ENCODE data around the gene KIF25.

Gene KIF25

DNA sequence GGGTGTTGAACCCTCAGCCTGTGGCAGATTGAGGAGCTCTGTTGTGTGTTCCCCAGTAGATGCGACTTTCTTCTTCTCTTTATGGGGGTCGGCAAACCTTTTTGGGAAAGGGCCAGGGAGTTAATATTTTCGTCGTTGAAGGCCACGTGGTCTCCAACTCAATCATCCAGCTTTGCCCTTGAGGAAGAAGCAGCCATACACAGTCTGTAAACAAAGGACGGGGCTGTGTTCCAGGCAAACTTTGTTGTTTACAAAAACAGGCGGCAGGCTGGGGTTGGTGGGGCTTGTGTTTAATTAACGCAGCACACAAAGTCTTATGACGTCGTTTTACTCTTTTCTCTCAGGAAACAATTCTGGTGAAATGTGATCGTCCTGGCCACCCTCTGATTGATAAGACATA lies 20.2 kb downstream of the KIF25 start:
- DNase-seq (ENCODE audit: low read depth) = no peak

DNA sequence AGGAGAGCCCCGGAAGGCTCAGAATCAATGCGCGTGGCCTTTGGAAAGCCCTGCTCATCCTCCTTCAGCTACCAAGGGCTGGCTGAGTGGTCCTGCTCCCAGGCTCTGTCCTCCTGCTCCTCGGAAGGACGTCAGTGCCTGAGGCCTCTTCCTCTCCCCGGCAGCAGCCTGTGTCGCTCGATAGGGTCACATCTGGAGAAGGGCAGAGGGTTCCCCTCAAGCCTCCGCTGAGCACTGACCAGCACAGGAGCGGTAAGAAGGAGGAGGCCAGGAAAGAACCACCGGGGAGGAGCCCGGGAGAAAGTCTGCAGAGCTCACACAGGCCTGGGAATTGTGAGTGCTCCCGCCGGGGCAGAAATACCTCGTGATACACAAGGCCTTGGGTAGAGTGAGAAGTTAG lies 21.2 kb downstream of the KIF25 start:
- DNase-seq (ENCODE audit: low read depth) = no peak

DNA sequence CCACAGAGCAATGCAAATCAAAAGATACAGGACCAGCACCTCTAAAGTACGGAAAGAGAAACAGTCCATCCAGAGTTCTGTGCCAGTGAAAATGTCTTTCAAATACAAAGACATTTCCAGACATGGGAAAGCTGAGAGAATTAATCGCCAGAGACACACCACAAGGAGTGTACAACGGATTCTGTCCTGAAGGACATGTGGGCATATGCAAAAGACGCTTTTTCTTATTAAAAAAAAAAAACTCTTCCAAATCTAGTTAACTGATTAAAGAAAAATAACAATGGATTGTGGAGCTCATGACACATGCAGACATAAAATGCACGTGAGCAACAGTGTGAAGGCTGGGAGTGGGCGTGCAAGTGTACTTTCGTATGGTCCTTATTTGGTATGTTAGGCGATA lies 22.8 kb downstream of the KIF25 start:
- no peak for DNase-seq (ENCODE audit: low read depth)

DNA sequence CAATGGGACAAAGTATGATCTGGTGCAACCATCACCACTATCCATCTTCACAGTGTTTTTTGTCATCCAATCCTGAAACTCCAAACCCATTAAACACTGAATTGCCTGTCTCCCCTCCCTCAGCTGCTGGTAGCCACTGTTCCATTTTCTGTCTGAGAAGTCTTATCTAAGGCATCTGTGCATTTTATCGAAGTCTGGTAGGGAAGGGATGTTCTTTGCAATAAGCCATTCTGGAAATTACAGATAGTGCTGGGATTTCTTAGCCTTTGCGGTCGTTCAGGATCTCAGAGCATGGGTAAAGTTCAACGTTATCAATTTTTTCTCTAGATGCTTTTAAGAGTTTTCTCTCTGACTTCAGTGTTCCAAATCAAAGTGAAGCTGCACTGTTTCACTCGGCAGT lies 24.1 kb downstream of the KIF25 start:
- no peak for DNase-seq (ENCODE audit: low read depth)

DNA sequence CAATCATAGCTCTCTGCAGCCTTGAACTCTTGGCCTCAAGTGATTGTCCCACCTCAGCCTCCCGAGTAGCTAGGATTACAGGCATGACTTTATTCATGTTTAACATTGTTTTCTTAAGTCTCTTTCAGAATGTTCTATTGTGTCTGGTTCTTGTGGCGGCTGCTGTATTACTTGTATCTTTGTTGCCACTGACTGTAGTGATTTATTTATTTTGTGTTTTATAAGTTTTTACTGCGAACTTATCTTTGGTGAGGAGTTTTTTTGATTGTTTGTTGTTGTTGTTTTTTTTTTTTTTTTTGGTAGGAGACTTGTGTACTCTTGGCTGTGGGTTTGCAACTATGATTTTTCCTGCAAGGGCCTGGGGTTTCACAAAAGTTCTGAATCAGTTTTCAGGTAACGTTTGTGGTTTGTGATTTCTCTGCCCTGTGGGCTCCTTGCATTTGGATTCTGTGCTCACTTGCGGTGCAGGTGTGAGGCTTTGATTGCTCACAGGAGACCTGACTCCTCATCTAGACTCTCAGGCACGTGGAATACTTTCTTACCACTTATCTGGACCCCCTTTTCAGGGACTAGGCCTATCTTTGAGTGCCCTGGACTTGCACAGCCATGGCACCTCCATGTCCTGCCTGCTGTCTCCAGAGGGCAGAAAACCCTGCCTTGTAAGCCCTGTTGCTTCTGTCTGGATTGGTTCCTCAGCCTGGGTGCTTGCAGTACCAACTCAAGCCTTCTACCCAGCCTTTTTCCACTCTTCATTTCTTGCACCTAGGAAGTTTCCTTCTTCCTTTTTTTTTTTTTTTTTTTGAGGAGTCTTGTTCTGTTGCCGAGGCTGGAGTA lies 25.2 kb downstream of the KIF25 start:
- no peak for DNase-seq (ENCODE audit: low read depth)

DNA sequence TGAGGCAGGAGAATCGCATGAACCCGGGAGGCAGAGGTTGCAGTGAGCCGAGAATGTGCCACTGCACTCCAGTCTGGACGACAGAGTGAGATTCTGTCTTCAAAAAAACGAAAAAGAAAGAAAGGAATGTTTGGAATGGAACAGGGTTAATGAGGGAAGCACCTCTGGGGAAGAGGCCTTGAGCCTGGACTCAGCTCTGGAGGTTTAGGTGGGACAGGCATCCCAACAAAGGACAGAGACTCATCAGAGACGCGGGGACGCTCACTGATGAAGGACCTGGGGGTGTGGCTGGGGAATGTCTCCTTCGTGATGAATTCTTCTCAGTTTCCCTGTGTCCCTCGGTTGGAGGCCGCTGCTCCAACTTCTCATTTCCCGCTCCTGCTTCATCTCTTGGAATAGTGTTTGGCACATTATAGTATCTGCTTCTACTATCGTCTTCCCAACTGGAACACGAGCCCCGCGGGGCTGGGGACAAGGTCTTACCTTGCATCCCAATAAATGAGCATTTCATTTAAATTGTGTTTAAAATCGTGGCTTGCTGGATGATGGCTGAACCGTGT lies 27.6 kb downstream of the KIF25 start:
- no peak for DNase-seq (ENCODE audit: low read depth)

DNA sequence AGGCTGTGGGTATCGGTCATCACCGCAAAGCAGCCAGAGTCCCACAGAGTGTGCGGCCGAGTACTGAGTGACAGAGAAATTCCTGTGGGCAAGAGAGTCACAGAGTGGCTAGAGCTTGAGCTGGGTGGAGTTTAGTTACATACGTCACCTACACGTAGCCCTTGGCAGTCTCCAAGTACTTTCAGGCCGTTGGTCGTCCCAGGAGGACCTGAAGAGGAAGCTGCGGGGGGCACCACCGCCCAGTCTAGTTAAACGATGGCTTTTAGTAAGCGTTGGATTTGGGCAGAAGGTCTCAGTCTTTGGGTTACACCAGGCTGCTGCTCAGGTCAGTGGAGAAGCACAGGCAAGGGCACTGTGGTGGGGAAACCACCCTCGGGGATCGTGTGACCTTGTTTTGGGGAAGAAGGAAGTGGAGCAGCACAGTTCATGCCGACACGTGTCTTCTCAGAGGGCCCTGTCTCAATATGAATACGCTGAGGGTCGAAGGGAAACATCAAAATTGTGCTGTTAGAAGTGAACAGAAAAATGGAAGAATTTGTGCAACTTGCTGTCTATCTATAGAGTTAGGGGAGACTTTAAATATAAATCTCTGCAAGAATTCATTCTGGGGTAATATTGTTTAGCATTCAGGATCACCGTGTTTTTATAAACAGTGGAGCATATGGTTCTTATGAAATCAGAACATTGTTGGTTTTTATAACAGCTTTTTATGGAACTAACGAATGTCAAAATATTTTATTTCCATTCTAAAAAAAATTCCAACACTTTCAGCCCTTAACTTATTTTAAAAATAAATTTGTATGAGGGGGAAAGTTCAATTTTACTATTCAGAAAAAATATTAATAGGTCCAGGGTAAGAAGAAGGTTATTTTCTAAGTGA lies 28.6 kb downstream of the KIF25 start:
- no peak for DNase-seq (ENCODE audit: low read depth)

DNA sequence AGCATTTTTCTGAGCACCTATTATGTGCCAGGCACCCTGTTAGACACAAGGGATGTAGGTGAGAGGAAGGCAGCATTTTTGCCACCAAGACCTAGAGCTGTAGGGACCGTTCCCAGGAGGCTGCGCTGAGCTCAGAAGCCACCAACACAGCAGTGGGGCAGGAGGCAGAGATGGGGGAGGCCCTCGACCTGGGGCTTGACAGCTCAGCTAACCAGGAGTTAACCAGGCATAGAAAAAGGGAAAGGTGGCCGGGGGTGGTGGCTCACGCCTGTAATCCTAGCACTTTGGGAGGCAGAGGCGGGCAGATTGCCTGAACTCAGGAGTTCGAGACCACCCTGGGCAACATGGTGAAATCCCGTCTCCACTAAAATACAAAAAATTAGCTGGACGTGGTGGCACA lies 29.5 kb downstream of the KIF25 start:
- no peak for DNase-seq (ENCODE audit: low read depth)

DNA sequence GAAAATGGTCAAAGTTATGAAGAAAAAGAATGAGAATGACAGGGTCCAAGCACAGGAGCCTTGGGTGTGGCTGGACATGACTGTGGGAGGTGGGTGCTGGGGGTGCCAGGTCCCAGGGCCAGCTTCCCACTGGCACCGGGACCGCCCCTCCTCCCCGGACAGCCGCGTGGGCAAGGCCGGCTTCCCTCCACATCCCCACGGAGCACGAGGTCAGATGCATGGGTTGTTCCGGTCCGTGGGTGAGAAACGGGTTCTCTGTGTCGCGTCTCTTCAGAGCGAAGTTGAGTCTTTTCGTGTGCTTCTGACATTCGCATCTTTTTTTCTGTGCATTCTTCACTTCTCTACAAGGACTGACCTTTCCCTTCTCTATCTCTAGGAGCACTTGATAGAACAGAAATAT lies 30.1 kb downstream of the KIF25 start:
- no peak for DNase-seq (ENCODE audit: low read depth)

DNA sequence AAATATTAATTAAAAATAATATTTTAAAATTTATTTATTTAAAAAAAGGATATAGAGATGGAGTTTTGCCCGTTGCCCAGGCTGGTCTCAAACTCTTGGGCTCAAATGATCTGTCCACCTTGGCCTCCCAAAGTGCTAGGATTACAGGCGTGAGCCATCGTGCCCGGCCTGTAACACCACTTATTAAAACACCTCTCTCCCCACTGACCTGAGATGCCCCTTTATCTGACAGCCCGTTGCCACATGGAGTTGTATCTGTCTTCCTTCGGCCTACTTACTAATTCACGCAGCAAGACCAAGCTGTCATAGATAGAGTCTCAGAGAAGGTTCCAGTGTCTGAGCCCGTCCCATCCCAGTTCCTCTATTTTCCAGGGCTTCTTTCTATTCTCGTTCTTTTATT lies 30.7 kb downstream of the KIF25 start:
- DNase-seq (ENCODE audit: low read depth) = no peak

DNA sequence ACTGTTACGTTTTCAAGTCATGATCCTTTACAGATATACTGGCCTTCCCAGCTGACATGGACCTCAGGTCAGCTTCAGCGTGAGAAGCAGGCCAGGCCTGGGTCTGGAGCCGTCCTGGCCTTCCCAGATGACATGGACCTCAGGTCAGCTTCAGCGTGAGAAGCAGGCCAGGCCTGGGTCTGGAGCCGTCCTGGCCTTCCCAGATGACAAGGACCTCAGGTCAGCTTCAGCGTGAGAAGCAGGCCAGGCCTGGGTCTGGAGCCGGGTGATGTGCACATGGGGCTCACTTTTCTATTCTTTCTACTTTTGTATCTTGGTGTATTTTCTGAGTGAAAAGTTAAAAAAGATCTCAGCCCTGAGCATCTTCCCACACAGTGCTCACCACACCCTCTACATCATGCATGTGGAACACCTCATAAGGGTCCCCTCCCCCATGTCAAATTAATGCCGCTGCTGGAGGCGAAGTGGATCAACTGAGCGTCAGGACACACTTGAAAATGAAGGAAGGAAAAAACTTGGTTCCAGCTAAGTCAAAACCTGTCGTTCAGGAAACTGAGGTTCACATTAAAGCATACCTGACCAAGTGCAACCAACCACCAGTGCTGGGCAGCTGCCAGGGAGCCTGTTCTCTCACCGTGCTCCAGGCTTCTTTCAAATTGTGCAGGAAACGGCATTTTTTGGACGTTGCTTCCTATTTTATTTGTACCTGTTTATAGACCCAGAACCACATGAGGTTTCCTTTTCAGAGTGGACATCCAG lies 32.2 kb downstream of the KIF25 start:
- DNase-seq (ENCODE audit: low read depth) = no peak

DNA sequence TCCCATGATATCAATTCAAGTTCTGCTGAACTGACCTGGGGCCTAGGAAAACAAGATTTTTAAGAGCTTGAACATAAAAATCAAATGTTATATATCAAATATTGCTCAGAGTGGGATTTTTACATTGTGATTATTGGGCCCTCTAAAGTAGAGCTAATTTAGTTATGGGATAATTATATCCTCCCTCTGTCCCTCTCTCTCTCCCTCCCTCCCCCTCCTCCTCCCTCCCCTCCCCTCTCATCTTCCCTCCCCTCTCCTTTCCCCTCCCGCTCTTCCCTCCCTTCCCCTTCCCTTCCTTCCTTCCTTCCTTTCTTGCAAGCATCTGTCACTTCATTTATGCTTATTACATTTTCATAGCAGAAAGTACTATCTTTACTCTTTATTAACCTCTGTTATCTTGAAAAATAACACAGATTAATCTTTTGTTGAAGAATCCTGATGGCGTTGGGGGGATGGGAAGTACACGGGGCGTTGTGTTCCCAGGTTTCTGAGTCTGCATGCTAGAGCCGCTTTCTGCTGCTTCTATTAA lies 32.8 kb downstream of the KIF25 start:
- no peak for DNase-seq (ENCODE audit: low read depth)

DNA sequence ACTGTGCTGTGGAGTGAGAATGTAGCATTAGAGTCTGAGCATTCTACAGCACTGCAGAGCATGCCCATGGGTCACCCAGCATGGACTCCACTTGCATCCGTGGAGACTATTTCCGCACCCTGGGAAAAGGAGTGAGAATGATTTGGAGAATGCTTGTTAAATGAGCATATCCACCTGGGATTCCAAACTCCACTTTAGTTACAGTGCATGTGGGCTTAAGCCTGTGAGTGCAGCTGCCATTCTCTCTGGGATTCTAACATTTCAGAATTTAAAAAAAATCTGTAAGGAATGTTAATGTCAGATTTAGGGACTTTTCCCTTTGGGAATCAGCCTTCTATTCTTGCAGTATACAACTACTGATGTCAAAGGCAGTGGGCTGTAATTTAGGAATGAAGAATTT lies 33.4 kb downstream of the KIF25 start:
- no peak for DNase-seq (ENCODE audit: low read depth)

DNA sequence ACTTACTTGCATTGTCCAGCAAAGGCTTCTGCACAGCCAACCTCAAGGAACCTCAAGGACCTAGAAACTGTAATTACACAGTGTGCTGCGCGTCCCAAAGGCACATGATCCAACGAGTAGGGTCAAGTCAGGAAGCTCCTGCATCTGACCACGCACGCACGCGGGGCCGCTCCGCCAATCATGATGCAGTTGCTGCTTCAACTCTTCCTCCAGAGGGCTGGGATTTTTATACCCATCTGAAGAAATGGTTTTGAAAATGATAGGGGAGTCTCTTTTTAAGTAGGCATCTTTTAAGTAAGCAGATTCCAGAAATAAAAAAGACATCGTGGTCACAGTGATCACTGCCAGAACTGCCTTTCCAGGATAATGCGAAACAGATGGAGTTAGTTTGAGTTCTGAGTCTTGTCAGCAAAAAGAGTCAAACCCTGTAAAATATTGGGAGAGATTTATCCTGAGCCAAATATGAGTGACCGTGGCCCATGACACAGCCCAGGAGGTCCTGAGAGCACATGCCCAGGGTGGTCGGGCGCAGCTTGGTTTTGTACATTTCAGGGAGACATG lies 34.0 kb downstream of the KIF25 start:
- DNase-seq (ENCODE audit: low read depth) = no peak

DNA sequence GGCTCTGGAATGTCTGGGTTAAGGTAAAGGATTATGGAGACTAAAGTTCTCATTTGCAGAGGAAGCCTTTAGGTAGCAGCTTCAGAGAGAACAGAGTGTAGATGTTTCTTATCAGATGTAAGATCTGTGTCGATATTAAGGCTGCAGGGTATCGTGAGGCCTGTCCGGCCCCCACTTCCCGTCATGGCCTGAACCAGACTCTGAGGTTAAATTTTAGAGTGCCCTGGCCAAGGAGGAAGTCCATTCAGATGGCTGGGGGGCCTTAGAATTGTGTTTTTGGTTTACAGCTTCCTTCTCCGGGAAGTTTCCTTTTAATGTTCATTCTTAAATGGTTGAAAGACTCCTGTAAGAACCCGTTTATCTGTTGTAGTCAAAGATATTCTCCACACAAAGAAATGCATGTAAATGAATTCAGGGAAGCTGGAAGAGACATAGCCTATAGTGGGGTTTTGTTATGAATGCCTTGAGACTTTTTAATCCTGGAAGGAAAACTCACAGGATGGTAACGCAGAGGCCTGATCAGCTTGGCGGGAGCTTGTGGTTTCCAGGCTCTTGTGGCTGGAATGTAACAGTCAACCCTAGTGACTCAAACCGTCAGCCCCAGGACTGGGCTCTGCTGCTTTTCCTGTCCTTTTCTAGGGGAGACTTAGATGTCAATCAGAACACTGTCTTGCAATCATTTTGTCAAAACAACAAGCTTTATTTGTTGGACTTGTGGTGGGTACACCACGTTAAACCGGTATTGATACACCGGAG lies 34.7 kb downstream of the KIF25 start:
- DNase-seq (ENCODE audit: low read depth) = peak; percentile 70

DNA sequence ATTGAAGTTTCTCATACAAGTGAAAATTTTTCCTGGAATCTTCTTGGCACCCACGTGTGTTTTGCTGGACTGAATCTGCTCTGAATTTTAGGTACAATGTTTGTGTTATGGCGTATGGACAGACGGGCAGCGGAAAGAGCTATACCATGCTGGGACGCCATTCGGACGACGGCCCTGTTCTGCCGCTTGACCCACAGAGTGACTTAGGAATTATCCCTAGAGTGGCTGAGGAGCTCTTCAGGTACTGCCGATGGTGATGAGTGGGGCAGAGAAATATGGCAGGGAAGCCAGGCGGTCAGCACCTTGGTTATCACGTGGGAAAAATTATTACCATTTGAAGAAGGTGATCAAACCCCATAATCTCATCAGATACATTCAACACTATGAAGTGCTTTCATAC lies 36.3 kb downstream of the KIF25 start:
- no peak for DNase-seq (ENCODE audit: low read depth)

DNA sequence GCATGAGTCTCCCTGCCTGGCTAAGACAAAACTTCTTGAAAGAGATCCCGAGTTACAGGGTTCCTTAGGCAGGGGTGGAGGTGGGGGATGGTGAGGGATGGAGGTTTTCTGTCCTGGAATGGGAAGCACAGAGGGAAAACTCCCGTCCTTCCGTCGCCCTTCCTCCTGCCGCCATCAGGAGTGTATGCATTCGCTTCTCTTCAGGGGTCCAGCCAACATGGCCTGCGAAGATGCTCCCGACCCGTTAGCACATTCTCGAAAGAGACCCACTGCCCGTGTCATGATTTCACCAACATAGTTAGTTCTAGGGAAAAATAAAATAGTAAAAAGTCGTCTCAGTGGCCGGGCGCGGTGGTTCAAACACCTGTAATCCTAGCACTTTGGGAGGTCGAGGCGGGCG lies 37.1 kb downstream of the KIF25 start:
- no peak for DNase-seq (ENCODE audit: low read depth)

DNA sequence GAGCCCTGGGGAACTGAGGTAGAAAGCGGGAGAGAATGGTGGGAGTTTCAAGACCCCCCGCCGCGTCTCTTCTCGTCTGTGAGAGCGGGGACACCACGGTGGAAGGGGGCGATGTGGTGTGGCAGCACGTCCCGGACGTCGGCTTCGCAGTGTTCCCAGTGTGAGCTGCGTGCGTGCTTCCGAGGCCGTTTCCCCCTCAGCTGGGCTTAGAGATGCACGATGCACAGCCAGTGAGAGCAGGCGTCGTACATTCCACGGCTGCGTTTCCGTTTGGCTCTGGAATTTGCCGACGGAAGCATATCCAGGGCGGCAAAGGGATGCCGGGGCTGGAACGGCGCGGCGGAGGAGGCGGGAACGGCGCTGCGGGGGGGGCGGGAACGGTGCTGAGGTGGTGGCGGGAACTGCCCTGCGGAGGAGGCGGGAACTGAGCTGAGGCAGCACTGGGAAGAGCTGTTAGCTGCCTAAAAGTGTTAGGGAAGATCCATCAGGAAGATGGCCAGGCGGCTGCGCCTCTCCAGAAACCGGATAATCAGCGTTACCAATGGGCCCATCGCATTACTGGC lies 37.7 kb downstream of the KIF25 start:
- DNase-seq (ENCODE audit: low read depth) = peak; percentile 46

DNA sequence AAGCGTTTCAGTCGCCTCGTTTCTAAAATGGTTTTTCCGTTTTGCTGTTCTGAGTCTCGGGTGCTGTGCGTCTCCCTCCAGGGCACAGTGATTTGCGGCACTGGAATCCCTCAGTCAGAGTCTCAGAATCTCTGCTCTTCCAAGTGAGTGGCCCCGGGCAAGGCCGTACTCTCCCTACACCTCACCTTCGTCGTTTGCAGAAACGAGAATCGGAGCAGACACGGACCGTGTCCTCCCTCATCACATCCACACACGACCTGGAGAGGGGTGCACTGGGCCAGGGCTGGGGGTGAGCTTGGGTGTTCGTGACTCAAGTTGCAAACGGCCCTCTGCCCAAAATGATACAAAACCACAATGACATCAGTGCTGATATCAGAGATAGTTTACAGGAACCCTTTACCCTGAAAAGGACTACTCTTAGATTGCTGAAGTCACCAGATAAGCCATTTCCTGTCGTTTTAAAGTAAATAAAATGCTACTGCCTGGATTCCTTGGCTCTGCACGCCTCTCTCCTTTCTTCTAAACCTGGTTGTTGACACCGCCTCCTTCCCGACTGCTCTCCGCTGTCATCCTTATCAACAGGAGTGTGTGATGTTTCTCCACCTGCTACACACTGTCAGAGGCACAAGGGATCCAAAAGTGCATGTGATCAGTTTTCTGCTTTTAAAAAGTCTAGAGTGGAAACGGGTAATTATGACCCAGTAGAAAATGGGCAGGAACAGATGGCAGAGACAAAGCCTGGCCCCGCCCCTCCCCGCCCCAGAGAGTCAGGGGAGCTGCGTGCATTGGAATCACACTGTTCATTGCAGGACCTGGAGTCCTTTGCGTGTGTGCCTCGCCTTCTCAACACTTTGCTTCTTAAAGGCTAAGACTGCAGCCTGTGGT lies 38.4 kb downstream of the KIF25 start:
- no peak for DNase-seq (ENCODE audit: low read depth)

DNA sequence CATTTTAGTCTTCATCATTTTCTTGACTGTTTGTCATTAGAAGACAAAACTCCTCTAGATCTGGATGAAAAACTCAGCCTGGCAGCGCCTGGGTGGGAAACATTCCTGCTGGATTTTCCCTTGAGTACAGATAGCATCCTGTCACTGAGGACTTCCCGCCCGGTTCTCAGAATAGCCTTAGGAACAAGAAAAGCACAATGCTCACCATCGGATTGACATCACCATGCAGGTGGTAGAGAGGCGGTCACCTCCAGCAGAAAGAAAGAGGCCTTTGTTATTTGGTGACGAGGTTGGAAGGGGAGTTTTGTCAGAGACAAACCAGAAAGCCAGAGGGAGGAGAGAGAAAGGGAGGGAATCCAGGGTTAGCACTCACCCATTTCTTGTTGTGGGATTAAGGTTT lies 39.8 kb downstream of the KIF25 start:
- DNase-seq (ENCODE audit: low read depth) = no peak

Measured in non-pigmented ciliary epithelial cell (primary cell).